Measurements from ENCODE around the gene NCR3LG1. TPM values are rescaled to one million over a fixed set of nuclear protein-coding genes. Genes with fewer than 3 reads are reported as not detected.
A peak's percentile ranks its signal among the peaks of the same experiment; 100 is the strongest.

The NCR3LG1 gene
- total RNA-seq, 1 experiment from 2014 or later, result 0.03 TPM

GRCh38 chr11:17406082-17406817, 54.6 kb downstream of the NCR3LG1 start:
- H3K36me3 ChIP-seq (replicated peaks; ENCODE audit: control insufficient read depth, insufficient read depth, low read length), result no peaks in the 10 kb centered on the region
- DNase-seq, result no peak
- H3K4me3 ChIP-seq (ENCODE audit: insufficient read depth, low read depth, low read length), result no peak overlapping the region
- H3K27me3 ChIP-seq (ENCODE audit: control insufficient read depth, insufficient read depth, low read length), result no peaks in the 10 kb centered on the region

DNA sequence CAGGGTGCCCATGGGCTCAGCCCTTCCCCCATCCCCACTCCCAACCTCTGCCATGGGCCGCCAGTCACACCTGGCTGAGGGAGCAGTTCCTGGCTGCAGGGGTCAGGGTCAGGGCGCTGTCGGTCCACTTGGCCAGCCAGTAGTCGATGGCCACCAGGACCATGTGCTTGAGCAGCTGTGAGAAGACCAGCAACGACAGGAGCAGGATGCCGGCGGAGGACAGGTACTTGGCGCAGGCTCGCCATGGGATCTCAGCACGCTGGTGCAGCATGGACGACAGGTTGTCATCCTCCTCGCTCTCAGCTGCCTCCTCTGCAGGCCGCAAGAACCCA, 55.2 kb downstream of the NCR3LG1 start:
- H3K4me3 ChIP-seq (ENCODE audit: insufficient read depth, low read depth, low read length), result no peak overlapping the region
- no peak for DNase-seq
- H3K36me3 ChIP-seq (replicated peaks; ENCODE audit: control insufficient read depth, insufficient read depth, low read length), result no peaks in the 10 kb centered on the region
- no peaks in the 10 kb centered on the region for H3K27me3 ChIP-seq (ENCODE audit: control insufficient read depth, insufficient read depth, low read length)

DNA sequence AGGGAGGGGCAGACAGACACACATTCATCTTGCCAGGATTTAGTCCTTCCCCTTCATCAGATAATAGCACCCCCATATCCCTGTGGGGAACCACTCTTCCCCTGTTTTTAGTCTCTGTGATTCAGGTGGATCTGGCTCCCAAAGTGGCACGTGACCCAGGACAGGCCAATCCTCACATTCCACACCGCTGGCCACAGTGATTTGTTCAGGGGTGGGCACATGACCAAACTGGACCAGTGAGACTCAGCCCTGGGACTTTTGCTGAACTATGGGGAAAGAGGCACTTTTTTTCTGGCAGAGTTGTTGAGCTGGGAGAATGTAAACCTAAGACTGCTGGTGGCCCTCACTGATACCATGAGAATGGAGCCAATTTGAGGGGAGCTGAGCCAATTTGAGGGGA, 56.0 kb downstream of the NCR3LG1 start:
- H3K4me3 ChIP-seq (ENCODE audit: insufficient read depth, low read depth, low read length), result no peak overlapping the region
- H3K27me3 ChIP-seq (ENCODE audit: control insufficient read depth, insufficient read depth, low read length), result no peaks in the 10 kb centered on the region
- DNase-seq, result no peak
- no peaks in the 10 kb centered on the region for H3K36me3 ChIP-seq (replicated peaks; ENCODE audit: control insufficient read depth, insufficient read depth, low read length)

DNA sequence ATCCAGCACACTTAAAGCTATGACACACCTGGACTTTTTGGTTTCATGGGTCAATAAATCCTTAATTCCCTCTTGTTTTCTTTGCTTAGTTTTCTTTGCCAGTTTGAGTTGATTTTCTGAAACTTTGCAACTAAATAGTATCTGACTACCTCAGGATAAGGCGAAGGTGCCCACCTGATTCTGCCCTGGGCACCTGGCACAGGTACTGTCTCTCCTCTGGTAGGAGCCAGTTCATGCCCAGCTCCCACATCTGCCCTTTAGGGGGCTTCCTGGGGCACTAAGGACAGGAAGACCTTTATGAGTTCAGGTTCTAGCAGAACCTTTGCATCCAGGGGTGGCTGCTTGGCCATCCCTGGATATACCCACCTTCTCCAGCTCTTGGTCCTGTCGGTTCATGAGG, 56.4 kb downstream of the NCR3LG1 start:
- no peak for DNase-seq
- no peak overlapping the region for H3K4me3 ChIP-seq (ENCODE audit: insufficient read depth, low read depth, low read length)
- no peaks in the 10 kb centered on the region for H3K27me3 ChIP-seq (ENCODE audit: control insufficient read depth, insufficient read depth, low read length)
- no peaks in the 10 kb centered on the region for H3K36me3 ChIP-seq (replicated peaks; ENCODE audit: control insufficient read depth, insufficient read depth, low read length)

GRCh38 chr11:17408641-17409040, 57.0 kb downstream of the NCR3LG1 start:
- DNase-seq, result no peak
- H3K36me3 ChIP-seq (replicated peaks; ENCODE audit: control insufficient read depth, insufficient read depth, low read length), result no peaks in the 10 kb centered on the region
- no peak overlapping the region for H3K4me3 ChIP-seq (ENCODE audit: insufficient read depth, low read depth, low read length)
- no peaks in the 10 kb centered on the region for H3K27me3 ChIP-seq (ENCODE audit: control insufficient read depth, insufficient read depth, low read length)

- Histone ChIP-seq H3K4me3 (ENCODE audit: insufficient read depth, low read depth, low read length) (no peak overlapping the region), H3K36me3 (replicated peaks; ENCODE audit: control insufficient read depth, insufficient read depth, low read length) (no peaks in the 10 kb centered on the region), H3K27me3 (ENCODE audit: control insufficient read depth, insufficient read depth, low read length) (no peaks in the 10 kb centered on the region)
- DNase-seq, result no peak
Observed at GRCh38 chr11:17410606-17411379, 59.2 kb downstream of the NCR3LG1 start.

DNA sequence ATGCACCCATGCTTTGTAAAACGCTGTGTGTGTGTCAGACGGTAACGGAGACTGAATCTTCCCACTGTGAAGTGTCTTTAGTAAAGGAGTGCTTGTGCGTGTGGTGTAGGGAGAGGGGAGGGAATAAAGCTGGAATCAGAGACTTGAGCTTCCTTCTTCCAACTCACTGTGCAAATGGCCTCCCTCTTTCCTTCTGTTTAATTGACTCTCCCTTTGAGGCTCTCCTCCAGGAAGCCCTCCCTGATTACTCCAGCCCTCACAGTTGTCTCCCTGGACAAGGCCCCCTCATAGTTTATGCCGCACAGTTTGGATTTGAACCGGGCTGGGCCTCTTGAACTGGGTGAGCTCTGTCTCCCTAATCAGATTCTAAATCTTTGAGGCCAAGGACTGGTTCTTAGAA, 59.8 kb downstream of the NCR3LG1 start:
- H3K36me3 ChIP-seq (replicated peaks; ENCODE audit: control insufficient read depth, insufficient read depth, low read length), result no peaks in the 10 kb centered on the region
- no peaks in the 10 kb centered on the region for H3K27me3 ChIP-seq (ENCODE audit: control insufficient read depth, insufficient read depth, low read length)
- no peak for DNase-seq
- no peak overlapping the region for H3K4me3 ChIP-seq (ENCODE audit: insufficient read depth, low read depth, low read length)

GRCh38 chr11:17412488-17413180, 61.0 kb downstream of the NCR3LG1 start:
- Histone ChIP-seq H3K36me3 (replicated peaks; ENCODE audit: control insufficient read depth, insufficient read depth, low read length) (no peaks in the 10 kb centered on the region), H3K27me3 (ENCODE audit: control insufficient read depth, insufficient read depth, low read length) (no peaks in the 10 kb centered on the region), H3K4me3 (ENCODE audit: insufficient read depth, low read depth, low read length) (no peak overlapping the region)
- DNase-seq, result peak; percentile 75

GRCh38 chr11:17413414-17414316, 62.1 kb downstream of the NCR3LG1 start:
- no peak for DNase-seq
- H3K27me3 ChIP-seq (ENCODE audit: control insufficient read depth, insufficient read depth, low read length), result no peaks in the 10 kb centered on the region
- H3K4me3 ChIP-seq (ENCODE audit: insufficient read depth, low read depth, low read length), result no peak overlapping the region
- H3K36me3 ChIP-seq (replicated peaks; ENCODE audit: control insufficient read depth, insufficient read depth, low read length), result no peaks in the 10 kb centered on the region

DNA sequence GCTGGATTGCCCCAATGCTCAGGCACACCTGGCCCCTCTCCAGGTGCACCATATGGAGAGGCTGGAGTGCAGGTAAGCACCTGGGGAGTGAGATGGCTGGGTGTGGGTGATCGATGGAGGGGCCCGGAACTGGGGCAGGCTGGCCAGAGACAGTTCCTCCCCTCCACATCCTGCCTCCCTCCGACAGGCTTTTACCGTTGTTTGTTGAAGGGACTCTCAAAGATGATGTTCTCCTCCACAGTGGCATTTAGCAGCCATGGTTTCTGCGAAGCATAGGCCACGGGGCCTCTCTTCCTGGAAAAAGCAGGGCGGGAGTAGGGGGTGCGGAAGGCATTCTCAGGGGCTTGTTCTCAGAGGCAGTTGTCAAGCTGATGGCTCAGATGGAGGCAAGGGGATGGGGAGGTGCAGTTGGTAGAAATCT, 62.7 kb downstream of the NCR3LG1 start:
- Histone ChIP-seq H3K27me3 (ENCODE audit: control insufficient read depth, insufficient read depth, low read length) (no peaks in the 10 kb centered on the region), H3K4me3 (ENCODE audit: insufficient read depth, low read depth, low read length) (no peak overlapping the region), H3K36me3 (replicated peaks; ENCODE audit: control insufficient read depth, insufficient read depth, low read length) (no peaks in the 10 kb centered on the region)
- no peak for DNase-seq

DNA sequence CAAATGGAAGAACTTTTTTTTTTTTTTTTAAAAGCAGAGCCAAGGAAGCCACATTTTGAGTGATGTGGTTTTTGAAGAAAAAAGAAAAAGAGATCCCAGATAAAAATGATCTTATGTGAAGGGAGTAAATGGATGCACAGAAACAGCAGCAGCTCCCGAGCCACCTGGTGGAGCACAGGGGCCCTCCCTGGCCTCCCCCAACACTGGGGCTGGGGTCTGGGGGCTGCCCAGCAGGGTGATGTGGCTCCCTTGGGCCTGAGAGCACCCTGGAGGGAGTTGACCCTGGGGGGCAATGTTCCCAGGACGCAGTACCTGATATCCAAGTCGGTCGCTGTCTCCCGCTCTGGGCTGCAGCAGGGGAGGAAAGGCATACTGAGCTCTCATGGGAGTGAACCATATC, 63.4 kb downstream of the NCR3LG1 start:
- DNase-seq, result no peak
- Histone ChIP-seq H3K27me3 (ENCODE audit: control insufficient read depth, insufficient read depth, low read length) (no peaks in the 10 kb centered on the region), H3K4me3 (ENCODE audit: insufficient read depth, low read depth, low read length) (no peak overlapping the region), H3K36me3 (replicated peaks; ENCODE audit: control insufficient read depth, insufficient read depth, low read length) (no peaks in the 10 kb centered on the region)

- DNase-seq, result no peak
- no peak overlapping the region for H3K4me3 ChIP-seq (ENCODE audit: insufficient read depth, low read depth, low read length)
Observed at GRCh38 chr11:17415523-17416104, 64.0 kb downstream of the NCR3LG1 start.

DNA sequence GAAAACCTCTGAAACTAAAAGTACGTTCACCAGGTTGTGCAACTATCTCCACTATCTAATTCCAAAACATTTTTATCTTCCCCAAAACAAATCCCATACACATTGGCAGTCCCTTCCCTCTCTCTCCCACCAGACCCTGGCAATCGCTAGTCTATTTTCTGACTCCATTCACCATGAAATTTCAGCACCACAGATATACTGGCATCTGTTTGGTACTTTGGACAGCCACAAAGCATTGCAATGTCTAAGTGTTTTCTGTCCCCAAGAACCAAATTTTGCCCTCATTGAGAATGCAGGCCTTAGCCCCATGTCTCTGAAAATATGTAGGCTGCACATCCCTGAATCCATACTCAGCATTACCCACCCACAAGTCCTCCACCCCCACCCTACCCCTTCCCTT, 64.9 kb downstream of the NCR3LG1 start:
- no peaks in the 10 kb centered on the region for H3K36me3 ChIP-seq (replicated peaks; ENCODE audit: control insufficient read depth, insufficient read depth, low read length)
- no peak for DNase-seq
- H3K27me3 ChIP-seq (ENCODE audit: control insufficient read depth, insufficient read depth, low read length), result no peaks in the 10 kb centered on the region
- no peak overlapping the region for H3K4me3 ChIP-seq (ENCODE audit: insufficient read depth, low read depth, low read length)

More at GRCh38 chr11:17415523-17416104, 64.0 kb downstream of the NCR3LG1 start:
- H3K36me3 ChIP-seq (replicated peaks; ENCODE audit: control insufficient read depth, insufficient read depth, low read length), result no peaks in the 10 kb centered on the region
- no peaks in the 10 kb centered on the region for H3K27me3 ChIP-seq (ENCODE audit: control insufficient read depth, insufficient read depth, low read length)
